Tibial artery (tissue), 4 donors: ENCODE data around the gene TIMM23.
"Not testable (repeated sequence)": the region's sequence is repeated elsewhere in the genome, so short reads cannot be mapped to it uniquely, and the experiment has no call there.

Experiments used
- DNase-seq, 2 donors: peaks; one replicate each; pipeline ENCODE4 v3.0.0-alpha.2; 2019
- H3K27ac ChIP-seq, 2 donors: fragments of 200-600 bp; sonication (generic) in 1 of 2; 1 replicate in 1 of 2; 2 replicates in 1 of 2; pipeline ENCODE4 v1.5.1; 2018 to 2019; ENCODE audit warnings: mild to moderate bottlenecking in 1 of 2
- H3K27me3 ChIP-seq, 2 donors: fragments of 200-600 bp; sonication (generic) in 1 of 2; one replicate each; pipeline versions ENCODE4 v1.5.1 to v1.6.0; 2016 to 2019
- H3K36me3 ChIP-seq, 3 donors: fragments of 200-600 bp; sonication (generic) in 2 of 3; one replicate each; pipeline ENCODE4 v1.5.1; 2016 to 2019; ENCODE audit warnings: mild to moderate bottlenecking in 2 of 3
- H3K4me1 ChIP-seq, 4 donors: fragments of 200-600 bp; sonication (generic) in 2 of 4; 1 replicate in 3 of 4; 2 replicates in 1 of 4; pipeline ENCODE4 v1.5.1; 2016 to 2019
- H3K4me3 ChIP-seq, 2 donors: fragments of 200-600 bp; sonication (generic) in 1 of 2; 1 replicate in 1 of 2; 2 replicates in 1 of 2; pipeline ENCODE4 v1.5.1; 2018 to 2019; ENCODE audit warnings: mild to moderate bottlenecking in 2 of 2
- H3K9me3 ChIP-seq, 3 donors: fragments of 200-600 bp; sonication (generic) in 1 of 3; one replicate each; pipeline ENCODE4 v1.5.1; 2016 to 2019
- intact Hi-C: fragments of 100-400 bp; cut with DNase I; formaldehyde crosslinking; loops from one replicate; pipeline ENCODE4 v1.15.0; 2023; ENCODE audit warnings: low total_unique reads
- TF ChIP-seq, protein P1 (sequence below), 2 experiments: fragments of 200-600 bp in 1 of 2; fragments of 450-650 bp in 1 of 2; IDR thresholded peaks; one replicate each; pipeline ENCODE4 v1.5.1; 2017 to 2019; ENCODE audit warnings: antibody characterized with exemption in 2 of 2, mild to moderate bottlenecking in 1 of 2, moderate library complexity in 1 of 2

The TIMM23 gene

GRCh38 chr10:45971742-45972105 is 565 bp upstream of the TIMM23 start:
- Histone ChIP-seq H3K4me3 (peak overlapping the region; percentile 68 to 94), H3K4me1 (peaks cover 0 to 26% (median 9%) of the 10 kb centered on the region in 4 donors), H3K27ac (peak overlapping the region; percentile 72 to 85)
- H3K27me3 ChIP-seq, H3K36me3 ChIP-seq, H3K9me3 ChIP-seq, intact Hi-C loops, DNase-seq: not testable (repeated sequence)

DNA sequence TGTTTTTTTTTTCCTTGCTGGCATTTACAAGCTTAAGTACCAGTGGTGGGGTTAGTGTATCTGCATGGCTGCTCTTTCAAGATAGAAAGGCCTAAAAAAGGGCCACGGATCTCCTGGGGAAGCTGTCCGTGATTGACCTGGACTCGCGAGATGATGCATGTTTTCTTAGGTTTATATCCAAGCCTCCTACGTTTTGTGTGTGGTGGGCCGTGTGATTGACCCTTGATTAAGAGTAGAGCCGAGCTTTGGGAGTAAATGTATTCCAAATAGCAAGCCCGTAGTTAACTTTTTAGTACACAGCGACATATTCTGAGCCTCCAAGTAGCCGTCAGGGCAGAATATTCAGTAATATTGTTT is 502 bp downstream of the TIMM23 start:
- Histone ChIP-seq H3K4me3 (peak overlapping the region; percentile 68 to 94), H3K4me1 (peaks cover 0 to 26% (median 9%) of the 10 kb centered on the region in 4 donors), H3K27ac (peak overlapping the region; percentile 72 to 85)
- H3K9me3 ChIP-seq, H3K27me3 ChIP-seq, H3K36me3 ChIP-seq, intact Hi-C loops, DNase-seq: not testable (repeated sequence)

DNA sequence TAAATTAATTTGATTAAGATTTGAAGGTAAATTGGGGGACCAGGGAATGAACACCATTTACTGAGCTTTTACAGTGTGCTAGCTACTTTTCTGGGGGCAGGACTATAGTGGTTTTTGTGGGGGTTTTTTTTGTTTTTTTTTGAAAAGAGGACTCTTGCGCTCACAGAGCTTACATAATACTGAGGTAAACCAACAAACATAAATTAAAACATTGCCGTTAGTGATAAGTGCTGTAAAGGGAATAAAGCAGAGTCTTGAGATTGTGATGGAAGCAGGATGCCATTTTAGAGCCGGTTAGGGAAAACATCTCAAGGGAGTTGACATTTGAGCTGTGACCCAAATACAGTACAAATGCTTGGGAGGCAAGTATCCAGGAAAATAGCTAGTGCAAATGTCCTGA is 1.8 kb downstream of the TIMM23 start:
- DNase-seq, H3K27ac ChIP-seq, intact Hi-C loops, H3K27me3 ChIP-seq, H3K9me3 ChIP-seq, H3K4me3 ChIP-seq: not testable (repeated sequence)
- Histone ChIP-seq H3K36me3 (peaks cover 3 to 10% (median 4%) of the 10 kb centered on the region in 3 donors), H3K4me1 (peaks cover 0 to 26% (median 9%) of the 10 kb centered on the region in 4 donors)

DNA sequence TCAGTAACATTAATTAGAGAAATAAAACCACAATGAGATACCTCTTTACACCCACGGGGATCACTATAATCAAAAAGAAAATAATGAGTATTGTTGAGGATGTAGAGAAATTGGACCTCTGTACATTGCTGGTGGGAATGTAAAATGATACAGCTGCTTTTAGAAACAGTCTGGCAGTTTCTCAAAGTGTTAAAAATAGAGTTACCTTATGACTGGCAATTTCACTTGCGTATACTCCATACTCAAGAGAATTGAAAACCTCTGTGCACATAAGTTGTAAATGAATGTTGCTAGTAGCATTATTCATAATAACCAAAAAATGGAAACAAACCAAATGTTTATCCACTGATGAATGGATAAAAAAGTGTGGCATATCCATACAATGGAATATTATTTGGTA is 6.3 kb downstream of the TIMM23 start:
- H3K36me3 ChIP-seq, result peaks cover 4 to 10% (median 9%) of the 10 kb centered on the region in 3 donors
- H3K4me1 ChIP-seq, result peaks cover 0 to 13% (median under 1%) of the 10 kb centered on the region in 4 donors
- H3K27me3 ChIP-seq, H3K9me3 ChIP-seq, H3K4me3 ChIP-seq, DNase-seq, H3K27ac ChIP-seq, intact Hi-C loops: not testable (repeated sequence)

DNA sequence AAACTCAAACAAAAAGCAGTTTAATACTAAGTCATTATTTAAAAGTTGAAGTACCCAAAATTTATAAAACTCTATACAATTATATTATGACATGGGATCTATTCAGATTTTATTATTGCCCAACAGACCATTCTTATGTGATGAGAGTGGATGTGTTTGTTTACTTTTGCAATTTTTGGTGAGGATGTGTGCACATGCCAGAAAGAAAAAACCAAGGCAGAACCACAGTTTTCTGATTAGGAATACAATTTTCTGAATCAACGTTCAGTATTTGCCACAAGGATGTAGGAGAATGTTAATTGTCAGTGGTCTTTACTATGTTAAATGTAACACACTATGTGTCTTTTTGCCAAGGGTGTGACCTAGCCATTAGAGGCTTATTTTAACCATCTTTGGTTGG is 9.1 kb downstream of the TIMM23 start:
- DNase-seq, H3K4me3 ChIP-seq, H3K9me3 ChIP-seq, H3K27me3 ChIP-seq, H3K27ac ChIP-seq, intact Hi-C loops, H3K4me1 ChIP-seq: not testable (repeated sequence)
- H3K36me3 ChIP-seq, result peaks cover 12 to 25% (median 21%) of the 10 kb centered on the region in 3 donors

- H3K27me3 ChIP-seq, H3K4me3 ChIP-seq, H3K4me1 ChIP-seq, intact Hi-C loops, H3K9me3 ChIP-seq, H3K27ac ChIP-seq: not testable (repeated sequence)
- DNase-seq, result peak in 1 of 2 donors; percentile 26
- TF ChIP-seq, protein P1, sequence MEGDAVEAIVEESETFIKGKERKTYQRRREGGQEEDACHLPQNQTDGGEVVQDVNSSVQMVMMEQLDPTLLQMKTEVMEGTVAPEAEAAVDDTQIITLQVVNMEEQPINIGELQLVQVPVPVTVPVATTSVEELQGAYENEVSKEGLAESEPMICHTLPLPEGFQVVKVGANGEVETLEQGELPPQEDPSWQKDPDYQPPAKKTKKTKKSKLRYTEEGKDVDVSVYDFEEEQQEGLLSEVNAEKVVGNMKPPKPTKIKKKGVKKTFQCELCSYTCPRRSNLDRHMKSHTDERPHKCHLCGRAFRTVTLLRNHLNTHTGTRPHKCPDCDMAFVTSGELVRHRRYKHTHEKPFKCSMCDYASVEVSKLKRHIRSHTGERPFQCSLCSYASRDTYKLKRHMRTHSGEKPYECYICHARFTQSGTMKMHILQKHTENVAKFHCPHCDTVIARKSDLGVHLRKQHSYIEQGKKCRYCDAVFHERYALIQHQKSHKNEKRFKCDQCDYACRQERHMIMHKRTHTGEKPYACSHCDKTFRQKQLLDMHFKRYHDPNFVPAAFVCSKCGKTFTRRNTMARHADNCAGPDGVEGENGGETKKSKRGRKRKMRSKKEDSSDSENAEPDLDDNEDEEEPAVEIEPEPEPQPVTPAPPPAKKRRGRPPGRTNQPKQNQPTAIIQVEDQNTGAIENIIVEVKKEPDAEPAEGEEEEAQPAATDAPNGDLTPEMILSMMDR (IDR thresholded peaks at IDR 0.05), result peak; percentile 14 to 21
- peaks cover 9 to 30% (median 17%) of the 10 kb centered on the region in 3 donors for H3K36me3 ChIP-seq
These were observed 11.4 kb downstream of the TIMM23 start for GRCh38 chr10:45983538-45984186.

DNA sequence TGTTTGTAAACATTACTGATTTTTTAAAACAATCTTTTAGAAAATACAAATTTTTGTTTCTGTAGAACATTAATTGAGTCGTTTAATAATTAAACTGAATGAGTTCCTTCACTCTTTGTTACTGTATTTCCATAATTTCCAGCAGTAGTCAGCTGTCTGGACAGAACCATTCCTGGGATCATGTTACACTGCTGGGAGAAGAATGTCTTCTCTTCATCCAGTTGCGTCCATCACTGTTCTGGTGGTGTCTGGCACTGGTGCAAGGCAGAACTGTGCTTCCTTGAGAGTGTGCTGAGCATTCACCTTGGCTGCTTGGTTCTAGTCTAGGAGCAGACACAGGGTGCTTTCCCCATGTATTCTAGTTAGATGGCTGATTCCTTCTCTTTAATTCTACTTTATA is 12.2 kb downstream of the TIMM23 start:
- H3K27me3 ChIP-seq, H3K4me1 ChIP-seq, H3K4me3 ChIP-seq, DNase-seq, H3K27ac ChIP-seq, intact Hi-C loops, H3K9me3 ChIP-seq: not testable (repeated sequence)
- peaks cover 9 to 30% (median 22%) of the 10 kb centered on the region in 3 donors for H3K36me3 ChIP-seq

DNA sequence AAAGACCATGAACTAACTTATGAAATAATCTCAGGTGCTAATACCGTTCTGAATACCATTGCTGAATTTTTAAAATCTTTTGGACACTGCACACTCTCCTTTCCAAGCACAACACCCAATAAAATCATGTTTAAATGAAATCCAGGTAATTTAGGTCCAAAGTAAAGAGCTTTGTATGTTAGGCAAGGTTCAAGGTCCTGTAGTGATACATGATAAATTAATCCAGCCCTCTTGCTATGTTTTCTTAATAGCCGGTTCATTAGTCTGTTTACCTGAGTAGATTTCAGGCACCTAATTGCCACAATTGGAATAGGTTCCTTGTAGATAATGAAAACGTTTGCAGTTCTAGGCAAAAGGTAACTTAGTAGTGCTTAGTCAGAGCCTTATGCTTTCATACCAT is 13.3 kb downstream of the TIMM23 start:
- H3K36me3 ChIP-seq, result peaks cover 9 to 30% (median 22%) of the 10 kb centered on the region in 3 donors
- H3K27me3 ChIP-seq, intact Hi-C loops, DNase-seq, H3K27ac ChIP-seq, H3K9me3 ChIP-seq, H3K4me1 ChIP-seq, H3K4me3 ChIP-seq: not testable (repeated sequence)

- no peak for DNase-seq
- Histone ChIP-seq H3K4me3 (no peak overlapping the region), H3K9me3 (no peaks in the 10 kb centered on the region), H3K36me3 (peaks cover 36 to 69% (median 46%) of the 10 kb centered on the region in 3 donors), H3K27ac (no peak overlapping the region), H3K4me1 (no peaks in the 10 kb centered on the region), H3K27me3 (no peaks in the 10 kb centered on the region)
- TF ChIP-seq, protein P1 (IDR thresholded peaks at IDR 0.05), result no peak
- intact Hi-C loops, result no loop called here
These were observed 25.3 kb downstream of the TIMM23 start for GRCh38 chr10:45997557-45997956.
